Lower lobe of right lung (tissue), 2 donors: Measurements from ENCODE around the gene BEST4. TPM values are rescaled to one million over a fixed set of nuclear protein-coding genes. Genes with fewer than 3 reads are reported as not detected.
"Not testable (repeated sequence)": the region's sequence is repeated elsewhere in the genome, so short reads cannot be mapped to it uniquely, and the experiment has no call there.

Experiments
- ATAC-seq, 2 donors: fragments of 200-7000 bp; cut with Tn5 transposase; one replicate each; pipeline ENCODE4 v1.9.1; 2020 to 2022; ENCODE audit warnings: mild to moderate bottlenecking in 2 of 2, moderate library complexity in 2 of 2
- DNase-seq: peaks from one replicate; pipeline ENCODE4 v3.0.0-alpha.2; 2020
- H3K27ac ChIP-seq: fragments of 200-600 bp; one replicate; pipeline ENCODE4 v1.8.0; 2022
- H3K27me3 ChIP-seq: fragments of 200-600 bp; one replicate; pipeline ENCODE4 v1.8.0; 2022; ENCODE audit warnings: low read depth
- H3K36me3 ChIP-seq: fragments of 200-600 bp; one replicate; pipeline ENCODE4 v1.8.0; 2022; ENCODE audit warnings: mild to moderate bottlenecking
- H3K4me1 ChIP-seq: fragments of 200-600 bp; one replicate; pipeline ENCODE4 v1.8.0; 2022
- H3K4me3 ChIP-seq: fragments of 200-600 bp; one replicate; pipeline ENCODE4 v1.8.0; 2022; ENCODE audit warnings: mild to moderate bottlenecking
- H3K9me3 ChIP-seq: fragments of 200-600 bp; one replicate; pipeline ENCODE4 v1.8.0; 2022
- intact Hi-C: fragments of 100-400 bp; cut with DNase I; formaldehyde crosslinking; loops from one replicate; pipeline ENCODE4 v1.11.0; 2022
- total RNA-seq: library from RNA; stranded (reverse); fragmentation: NEBNext Ultra II Directional; extraction: Animal tissue kit (Norgen Biotek cat#: 25700); gene quantifications from one replicate; pipeline ENCODE4 v1.2.1, GENCODE V29; 2021
- TF ChIP-seq, protein P1 (sequence below): fragments of 200-600 bp; IDR thresholded peaks from one replicate; pipeline ENCODE4 v1.8.0; 2022; ENCODE audit warnings: antibody characterized with exemption, mild to moderate bottlenecking
- donor health status: DM: no; HTN: yes; CAD: no; lungs with severe emphysema.

BEST4 gene
- total RNA-seq, 1 donor from 2014 or later = 1.7 TPM

DNA sequence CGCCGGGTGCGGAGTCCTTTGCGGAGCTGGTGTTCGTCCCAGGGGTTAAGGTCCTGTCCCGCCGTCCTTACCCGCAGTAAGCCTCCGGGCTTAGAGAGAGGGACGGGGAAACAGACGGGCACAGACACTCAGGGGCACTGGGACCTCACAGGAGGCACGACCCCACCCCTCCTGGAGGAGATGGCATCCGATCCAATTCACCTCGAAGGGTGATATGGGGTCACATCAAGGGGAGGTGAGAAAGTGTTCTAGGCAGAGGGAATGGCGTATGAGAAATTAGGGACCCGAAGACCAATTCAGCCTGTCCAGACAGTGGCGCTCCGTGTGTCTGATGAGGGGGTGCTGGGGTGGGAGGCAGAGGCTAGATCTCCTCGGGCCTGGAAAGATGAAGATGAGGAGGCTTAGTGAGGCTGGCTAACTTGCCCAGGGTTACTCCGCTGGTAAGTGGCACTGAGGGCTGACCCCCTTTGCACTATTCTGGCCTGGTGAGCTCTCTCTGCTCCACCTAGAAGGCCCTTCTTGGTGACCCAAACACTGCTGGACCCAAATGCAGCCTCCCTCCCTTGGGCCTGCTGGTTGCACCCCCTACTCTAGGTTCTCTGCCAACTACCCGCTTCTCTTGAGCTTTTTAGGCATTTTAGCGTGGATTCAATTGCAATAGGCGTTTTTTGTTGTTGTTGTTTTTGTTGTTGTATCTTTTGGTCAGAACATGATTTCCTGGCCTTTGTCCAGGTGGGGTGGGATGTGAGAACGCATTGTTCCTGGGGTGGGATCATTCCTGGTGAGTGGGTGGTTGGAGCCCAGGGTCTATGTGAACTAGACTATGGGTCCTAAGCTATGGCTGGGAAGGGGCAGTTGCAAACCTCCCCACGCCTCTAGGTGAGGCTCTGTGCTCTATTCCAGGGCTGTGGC is 32.6 kb upstream of the BEST4 start:
- H3K27ac ChIP-seq = peak overlapping the region; percentile 94
- ATAC-seq (peak; percentile 22 to 58), DNase-seq (no peak)
- no peaks in the 10 kb centered on the region for H3K27me3 ChIP-seq
- no peaks in the 10 kb centered on the region for H3K36me3 ChIP-seq
- H3K9me3 ChIP-seq = no peaks in the 10 kb centered on the region
- TF ChIP-seq, protein P1, sequence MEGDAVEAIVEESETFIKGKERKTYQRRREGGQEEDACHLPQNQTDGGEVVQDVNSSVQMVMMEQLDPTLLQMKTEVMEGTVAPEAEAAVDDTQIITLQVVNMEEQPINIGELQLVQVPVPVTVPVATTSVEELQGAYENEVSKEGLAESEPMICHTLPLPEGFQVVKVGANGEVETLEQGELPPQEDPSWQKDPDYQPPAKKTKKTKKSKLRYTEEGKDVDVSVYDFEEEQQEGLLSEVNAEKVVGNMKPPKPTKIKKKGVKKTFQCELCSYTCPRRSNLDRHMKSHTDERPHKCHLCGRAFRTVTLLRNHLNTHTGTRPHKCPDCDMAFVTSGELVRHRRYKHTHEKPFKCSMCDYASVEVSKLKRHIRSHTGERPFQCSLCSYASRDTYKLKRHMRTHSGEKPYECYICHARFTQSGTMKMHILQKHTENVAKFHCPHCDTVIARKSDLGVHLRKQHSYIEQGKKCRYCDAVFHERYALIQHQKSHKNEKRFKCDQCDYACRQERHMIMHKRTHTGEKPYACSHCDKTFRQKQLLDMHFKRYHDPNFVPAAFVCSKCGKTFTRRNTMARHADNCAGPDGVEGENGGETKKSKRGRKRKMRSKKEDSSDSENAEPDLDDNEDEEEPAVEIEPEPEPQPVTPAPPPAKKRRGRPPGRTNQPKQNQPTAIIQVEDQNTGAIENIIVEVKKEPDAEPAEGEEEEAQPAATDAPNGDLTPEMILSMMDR = no peak
- intact Hi-C loops = no loop called here
- H3K4me1 ChIP-seq = peaks cover 23% of the 10 kb centered on the region
- H3K4me3 ChIP-seq = peak overlapping the region; percentile 62

DNA sequence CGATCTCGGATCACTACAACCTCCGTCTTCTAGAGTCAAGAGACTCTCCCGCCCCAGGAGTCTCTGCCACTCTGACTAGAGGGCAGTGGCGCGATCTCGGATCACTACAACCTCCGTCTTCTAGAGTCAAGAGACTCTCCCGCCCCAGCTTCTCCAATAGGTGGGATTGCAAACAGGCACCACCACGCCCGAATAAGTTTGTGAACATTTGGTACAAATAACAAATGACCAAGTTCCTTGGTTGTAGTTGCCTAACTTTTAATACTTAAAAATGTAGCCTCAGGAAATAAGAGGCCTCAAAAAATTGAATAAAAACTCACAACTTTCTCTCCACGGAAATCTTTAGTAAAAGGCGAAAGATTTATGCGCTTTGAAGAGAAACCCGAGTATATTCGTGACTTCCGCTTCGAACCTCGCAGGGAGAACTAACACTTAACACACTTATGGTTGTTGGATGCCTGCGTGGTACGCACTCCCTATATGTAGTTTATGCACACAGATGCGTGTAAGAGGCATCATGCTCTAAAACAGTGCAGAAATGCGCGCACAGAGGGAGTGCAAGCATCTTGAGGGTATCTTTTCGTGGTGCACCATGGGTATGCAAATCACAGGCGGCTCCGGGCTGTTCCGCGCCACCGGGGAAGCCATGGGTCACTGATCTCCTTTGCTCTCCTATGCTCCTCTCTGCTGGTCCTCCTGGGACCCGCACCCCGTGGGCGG is 31.8 kb upstream of the BEST4 start:
- Histone ChIP-seq H3K9me3 (no peaks in the 10 kb centered on the region), H3K36me3 (no peaks in the 10 kb centered on the region), H3K27me3 (no peaks in the 10 kb centered on the region), H3K27ac (peak overlapping the region; percentile 94), H3K4me1 (peaks cover 30% of the 10 kb centered on the region), H3K4me3 (peak overlapping the region; percentile 62)
- DNase-seq = peak; percentile 85
- TF ChIP-seq, protein P1 = no peak
- intact Hi-C loops = no loop called here
- ATAC-seq = peak; percentile 92 to 93

DNA sequence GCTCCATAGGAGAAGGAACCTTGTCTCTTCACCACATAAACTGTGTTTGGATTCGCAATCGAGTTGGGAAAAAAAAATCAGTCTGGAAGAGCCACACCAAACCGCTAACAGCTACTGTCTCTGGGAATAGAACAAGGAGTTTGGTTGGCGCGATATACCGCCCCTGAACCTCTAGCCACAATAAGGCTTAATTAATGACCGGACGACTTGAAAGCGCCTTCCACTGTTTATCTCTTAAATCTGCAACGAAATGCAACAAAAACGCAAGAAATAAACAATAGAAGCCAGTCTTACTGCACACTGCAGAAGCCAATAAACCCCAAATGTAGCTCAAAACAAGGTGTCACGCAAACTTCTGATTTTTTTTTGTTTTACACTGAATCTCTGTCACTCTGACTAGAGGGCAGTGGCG is 31.2 kb upstream of the BEST4 start:
- peak in 1 of 2 donors; percentile 6 for ATAC-seq
- Histone ChIP-seq H3K36me3 (no peaks in the 10 kb centered on the region), H3K27me3 (no peaks in the 10 kb centered on the region), H3K4me1 (peaks cover 36% of the 10 kb centered on the region), H3K4me3 (peak overlapping the region; percentile 62), H3K27ac (peak overlapping the region; percentile 94), H3K9me3 (no peaks in the 10 kb centered on the region)
- TF ChIP-seq, protein P1 = no peak
- intact Hi-C loops = no loop called here
- no peak for DNase-seq

DNA sequence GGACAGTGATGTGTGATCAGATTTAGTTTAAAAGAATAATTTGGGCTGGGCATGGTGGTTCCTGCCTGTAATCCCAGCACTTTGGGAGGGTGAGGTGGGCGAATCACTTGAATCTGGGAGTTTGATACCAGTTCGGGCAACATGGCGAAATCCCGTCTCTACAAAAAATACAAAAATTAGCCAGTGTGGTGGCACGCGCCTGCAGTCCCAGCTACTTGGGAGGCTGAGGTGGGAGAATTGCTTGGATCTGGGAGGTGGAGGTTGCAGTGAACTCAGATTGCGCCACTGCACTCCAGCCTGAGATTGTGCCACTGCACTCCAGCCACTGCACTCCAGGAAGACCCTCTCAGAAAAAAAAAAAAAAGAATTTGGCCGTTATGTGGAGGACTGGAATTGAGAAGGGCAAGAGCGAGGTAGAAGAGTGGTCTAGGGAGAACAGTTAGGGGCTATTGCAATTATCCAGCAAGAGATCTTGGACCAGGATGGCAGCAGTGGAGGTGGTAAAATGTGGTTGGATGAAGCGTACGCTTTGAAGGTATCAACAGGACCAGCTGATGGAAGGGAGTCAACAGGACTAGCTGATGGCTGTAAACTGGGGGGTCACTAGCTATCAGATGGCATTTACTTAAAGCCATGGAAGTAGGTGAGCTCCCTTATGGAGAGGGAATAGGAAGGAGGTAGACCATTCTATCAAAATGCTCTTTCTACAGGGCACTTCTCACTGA is 30.0 kb upstream of the BEST4 start:
- TF ChIP-seq, protein P1 = no peak
- H3K27me3 ChIP-seq = no peaks in the 10 kb centered on the region
- no peak overlapping the region for H3K27ac ChIP-seq
- H3K4me1 ChIP-seq = peaks cover 45% of the 10 kb centered on the region
- ATAC-seq (no peak), DNase-seq (peak; percentile 10)
- no peaks in the 10 kb centered on the region for H3K36me3 ChIP-seq
- intact Hi-C loops = no loop called here
- no peak overlapping the region for H3K4me3 ChIP-seq
- no peaks in the 10 kb centered on the region for H3K9me3 ChIP-seq

DNA sequence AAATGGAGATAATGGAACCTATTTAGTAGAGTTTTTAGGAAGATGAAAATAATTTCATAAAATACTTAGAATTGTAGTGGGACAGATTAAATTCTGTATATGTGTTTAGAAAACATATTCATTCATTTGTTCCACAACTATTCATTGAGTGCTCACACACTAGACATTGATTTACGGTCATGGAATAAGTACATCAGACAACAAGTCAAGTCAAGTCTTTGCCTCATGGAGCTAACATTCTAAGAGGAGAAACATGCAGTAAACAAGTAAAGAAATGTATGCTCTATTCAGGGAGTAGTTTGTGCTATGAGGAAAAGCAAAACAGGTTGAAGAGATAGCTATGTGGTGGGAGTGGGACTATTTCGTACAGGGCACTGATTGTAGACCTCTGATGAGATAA is 29.3 kb upstream of the BEST4 start:
- Histone ChIP-seq H3K27ac (no peak overlapping the region), H3K9me3 (no peaks in the 10 kb centered on the region), H3K4me1 (peaks cover 48% of the 10 kb centered on the region), H3K4me3 (no peak overlapping the region), H3K36me3 (no peaks in the 10 kb centered on the region), H3K27me3 (no peaks in the 10 kb centered on the region)
- ATAC-seq (no peak), DNase-seq (no peak)
- TF ChIP-seq, protein P1 = no peak
- intact Hi-C loops = no loop called here

DNA sequence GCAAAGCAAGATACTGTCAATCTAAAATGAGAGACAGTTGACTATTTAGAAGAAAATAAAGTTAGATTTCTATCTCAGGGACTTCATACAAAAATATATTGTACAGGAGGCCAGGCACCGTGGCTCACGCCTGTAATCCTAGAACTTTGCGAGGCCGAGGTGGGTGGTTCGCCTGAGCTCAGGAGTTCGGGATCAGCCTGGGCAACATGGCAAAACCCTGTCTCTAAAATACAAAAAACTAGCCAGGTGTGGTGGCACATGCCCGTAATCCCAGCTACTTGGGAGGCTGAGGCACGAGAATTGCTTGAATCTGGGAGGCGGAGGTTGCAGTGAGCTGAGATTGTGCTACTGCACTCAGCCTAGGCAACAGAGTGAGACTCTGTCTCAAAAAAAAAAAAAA is 28.0 kb upstream of the BEST4 start:
- H3K27ac ChIP-seq = peak overlapping the region; percentile 34
- ATAC-seq, H3K36me3 ChIP-seq, H3K4me3 ChIP-seq, intact Hi-C loops, H3K9me3 ChIP-seq, H3K27me3 ChIP-seq: not testable (repeated sequence)
- peak; percentile 24 for DNase-seq
- peaks cover 57% of the 10 kb centered on the region for H3K4me1 ChIP-seq
